T-helper 22 cell (primary cell): ENCODE data around the gene CELF4.
"Not testable (repeated sequence)": the region's sequence is repeated elsewhere in the genome, so short reads cannot be mapped to it uniquely, and the experiment has no call there.

ENCODE experiments used
- DNase-seq: peaks from one replicate; pipeline ENCODE4 v3.0.0-alpha.2; 2020; ENCODE audit warnings: low read depth

The CELF4 gene

GRCh38 chr18:37465958-37466357 lies 99.6 kb downstream of the CELF4 start:
- no peak for DNase-seq

GRCh38 chr18:37464257-37464656 lies 101.3 kb downstream of the CELF4 start:
- no peak for DNase-seq

GRCh38 chr18:37461329-37461728 lies 104.3 kb downstream of the CELF4 start:
- DNase-seq, result not testable (repeated sequence)

- no peak for DNase-seq
Measured at GRCh38 chr18:37460604-37461003, 105.0 kb downstream of the CELF4 start.

- DNase-seq, result no peak
Measured at GRCh38 chr18:37458697-37459096, 106.9 kb downstream of the CELF4 start.

- no peak for DNase-seq
Measured at GRCh38 chr18:37457753-37458152, 107.8 kb downstream of the CELF4 start.

- DNase-seq, result no peak
Measured at GRCh38 chr18:37457341-37457740, 108.3 kb downstream of the CELF4 start.

GRCh38 chr18:37456873-37457272 lies 108.7 kb downstream of the CELF4 start:
- no peak for DNase-seq

GRCh38 chr18:37456395-37456794 lies 109.2 kb downstream of the CELF4 start:
- no peak for DNase-seq

- DNase-seq, result no peak
Measured at GRCh38 chr18:37453752-37454151, 111.8 kb downstream of the CELF4 start.

- DNase-seq, result no peak
Measured at GRCh38 chr18:37452682-37453385, 112.8 kb downstream of the CELF4 start.

GRCh38 chr18:37452015-37452414 lies 113.6 kb downstream of the CELF4 start:
- no peak for DNase-seq

GRCh38 chr18:37451239-37451825 lies 114.3 kb downstream of the CELF4 start:
- DNase-seq, result no peak

GRCh38 chr18:37450434-37451132 lies 115.0 kb downstream of the CELF4 start:
- no peak for DNase-seq

GRCh38 chr18:37449618-37450017 lies 116.0 kb downstream of the CELF4 start:
- no peak for DNase-seq

- DNase-seq, result no peak
Measured at GRCh38 chr18:37448946-37449345, 116.7 kb downstream of the CELF4 start.

GRCh38 chr18:37447962-37448888 lies 117.4 kb downstream of the CELF4 start:
- DNase-seq, result no peak

GRCh38 chr18:37445836-37446235 lies 119.8 kb downstream of the CELF4 start:
- DNase-seq, result no peak

- no peak for DNase-seq
Measured at GRCh38 chr18:37445368-37445767, 120.2 kb downstream of the CELF4 start.

GRCh38 chr18:37443325-37444055 lies 122.1 kb downstream of the CELF4 start:
- no peak for DNase-seq

- no peak for DNase-seq
Measured at GRCh38 chr18:37442477-37442876, 123.1 kb downstream of the CELF4 start.

- DNase-seq, result no peak
Measured at GRCh38 chr18:37441821-37442220, 123.8 kb downstream of the CELF4 start.
